HEK293 (cell line): Measurements from ENCODE around the gene FMN1.
A peak's percentile ranks its signal among the peaks of the same experiment; 100 is the strongest.

Experiments used
- CTCF ChIA-PET: fragments of 350-600 bp; formaldehyde crosslinking; extraction: SDS; loops from one replicate; lab custom pipeline; 2021; ENCODE audit warnings: antibody characterized with exemption; lab: Yijun Ruan, JAX
- POLR2A ChIA-PET: fragments of 300-600 bp; formaldehyde crosslinking; extraction: SDS; loops from one replicate; lab custom pipeline; 2020; ENCODE audit warnings: antibody characterized with exemption, inconsistent platforms; lab: Yijun Ruan, JAX
- H3K27ac ChIP-seq: fragments of 200-500 bp; sonication (Bioruptor generic); 2 replicates; pipeline ENCODE4 v1.5.1; 2014; ENCODE audit warnings: low read depth, low read length, control low read depth, inconsistent platforms; ENCODE audit errors: extremely low read depth
- H3K36me3 ChIP-seq, 2 experiments: fragments of 200-500 bp in 1 of 2; sonication (Bioruptor generic) in 1 of 2; 1 replicate in 1 of 2; 2 replicates in 1 of 2; pipeline ENCODE4 v1.5.1; 2014 to 2017; ENCODE audit warnings: inconsistent platforms in 2 of 2, low read length in 2 of 2; ENCODE audit not compliant: control insufficient read depth in 2 of 2, insufficient read depth in 1 of 2
- H3K4me1 ChIP-seq: fragments of 200-500 bp; sonication (Bioruptor generic); 2 replicates; pipeline ENCODE4 v1.5.1; 2014; ENCODE audit warnings: mild to moderate bottlenecking, low read length, inconsistent platforms; ENCODE audit not compliant: control insufficient read depth, insufficient read depth
- H3K4me3 ChIP-seq: 2 replicates; pipeline ENCODE4 v1.5.1; 2011; ENCODE audit warnings: low read depth, mild to moderate bottlenecking, control low read depth, low read length, moderate library complexity
- H3K9me3 ChIP-seq: fragments of 200-500 bp; sonication (Bioruptor generic); 2 replicates; pipeline ENCODE4 v1.5.1; 2014; ENCODE audit warnings: low read depth, low read length, inconsistent platforms; ENCODE audit not compliant: control insufficient read depth, insufficient read depth
- FEZF1 ChIP-seq: fragments of 450-650 bp; formaldehyde crosslinking; IDR thresholded peaks from 2 replicates; pipeline ENCODE4 v1.5.1; 2016; ENCODE audit warnings: missing biosample characterization, missing genetic modification characterization
- GFI1B ChIP-seq: fragments of 450-650 bp; formaldehyde crosslinking; IDR thresholded peaks from 2 replicates; pipeline ENCODE4 v1.5.1; 2016; ENCODE audit warnings: missing biosample characterization, missing genetic modification characterization
- GLI4 ChIP-seq: fragments of 450-650 bp; formaldehyde crosslinking; IDR thresholded peaks from 2 replicates; pipeline ENCODE4 v1.5.1; 2016; ENCODE audit warnings: missing biosample characterization, missing genetic modification characterization
- KLF9 ChIP-seq: fragments of 450-650 bp; formaldehyde crosslinking; IDR thresholded peaks from 2 replicates; pipeline ENCODE4 v1.5.1; 2016; ENCODE audit warnings: missing biosample characterization, missing genetic modification characterization, low read depth
- PRDM1 ChIP-seq: fragments of 450-650 bp; formaldehyde crosslinking; IDR thresholded peaks from 2 replicates; pipeline ENCODE4; 2016; ENCODE audit warnings: missing biosample characterization, missing genetic modification characterization
- SALL2 ChIP-seq: fragments of 450-650 bp; formaldehyde crosslinking; IDR thresholded peaks from 2 replicates; pipeline ENCODE4 v1.5.0; 2017; ENCODE audit warnings: missing biosample characterization, mild to moderate bottlenecking, missing genetic modification characterization, borderline replicate concordance
- SP7 ChIP-seq: fragments of 450-650 bp; formaldehyde crosslinking; IDR thresholded peaks from 2 replicates; pipeline ENCODE4 v1.5.1; 2016; ENCODE audit warnings: missing biosample characterization, missing genetic modification characterization
- TCF7L2 ChIP-seq: IDR thresholded peaks from 2 replicates; pipeline ENCODE4 v1.6.1; 2011; ENCODE audit warnings: low read depth, mild to moderate bottlenecking, inconsistent platforms, low read length, moderate library complexity, borderline replicate concordance
- ZBTB17 ChIP-seq: fragments of 450-650 bp; formaldehyde crosslinking; IDR thresholded peaks from 2 replicates; pipeline ENCODE4 v1.5.1; 2016; ENCODE audit warnings: missing biosample characterization, missing genetic modification characterization
- ZFHX2 ChIP-seq: fragments of 450-650 bp; formaldehyde crosslinking; conservative IDR thresholded peaks from 2 replicates; pipeline ENCODE4 v1.5.1; 2016; ENCODE audit warnings: missing biosample characterization, missing genetic modification characterization
- ZNF140 ChIP-seq: fragments of 450-650 bp; formaldehyde crosslinking; IDR thresholded peaks from 2 replicates; pipeline ENCODE4 v1.5.1; 2016; ENCODE audit warnings: missing biosample characterization, missing genetic modification characterization
- ZNF350 ChIP-seq: fragments of 450-650 bp; formaldehyde crosslinking; IDR thresholded peaks from 2 replicates; pipeline ENCODE4 v1.5.0; 2017; ENCODE audit warnings: missing biosample characterization, mild to moderate bottlenecking, missing genetic modification characterization
- ZNF404 ChIP-seq: fragments of 450-650 bp; formaldehyde crosslinking; IDR thresholded peaks from 2 replicates; pipeline ENCODE4 v1.5.1; 2017; ENCODE audit warnings: missing biosample characterization, missing genetic modification characterization
- ZNF585B ChIP-seq: fragments of 450-650 bp; formaldehyde crosslinking; IDR thresholded peaks from 2 replicates; pipeline ENCODE4 v1.5.1; 2016; ENCODE audit warnings: missing biosample characterization, missing genetic modification characterization
- ZNF596 ChIP-seq: fragments of 450-650 bp; IDR thresholded peaks from 2 replicates; pipeline ENCODE4 v1.5.0; 2018; ENCODE audit warnings: missing biosample characterization, mild to moderate bottlenecking, missing genetic modification characterization, moderate library complexity
- ZNF670 ChIP-seq: fragments of 450-650 bp; formaldehyde crosslinking; IDR thresholded peaks from 2 replicates; pipeline ENCODE4 v1.5.1; 2016; ENCODE audit warnings: missing biosample characterization, missing genetic modification characterization, low read depth
- ZNF701 ChIP-seq: fragments of 450-650 bp; formaldehyde crosslinking; IDR thresholded peaks from 2 replicates; pipeline ENCODE4 v1.5.1; 2016; ENCODE audit warnings: missing biosample characterization, missing genetic modification characterization
- ZNF776 ChIP-seq: fragments of 450-650 bp; formaldehyde crosslinking; IDR thresholded peaks from 2 replicates; pipeline ENCODE4 v1.5.0; 2017; ENCODE audit warnings: missing biosample characterization, missing genetic modification characterization, borderline replicate concordance
- ZNF843 ChIP-seq: fragments of 450-650 bp; formaldehyde crosslinking; IDR thresholded peaks from 2 replicates; pipeline ENCODE4 v1.5.1; 2016; ENCODE audit warnings: missing biosample characterization, missing genetic modification characterization
- ZSCAN23 ChIP-seq: fragments of 450-650 bp; formaldehyde crosslinking; IDR thresholded peaks from 2 replicates; pipeline ENCODE4 v1.5.1; 2016; ENCODE audit warnings: missing biosample characterization, missing genetic modification characterization
- ZSCAN30 ChIP-seq: fragments of 450-650 bp; IDR thresholded peaks from 2 replicates; pipeline ENCODE4 v1.5.1; 2018; ENCODE audit warnings: missing biosample characterization, mild to moderate bottlenecking, missing genetic modification characterization, moderate library complexity
- TF ChIP-seq, protein P1 (sequence below): fragments of 450-650 bp; formaldehyde crosslinking; IDR thresholded peaks from 2 replicates; pipeline ENCODE4 v1.5.1; 2016; ENCODE audit warnings: missing biosample characterization, missing genetic modification characterization, low read depth
- TF ChIP-seq, protein P2 (sequence below): fragments of 450-650 bp; formaldehyde crosslinking; IDR thresholded peaks from 2 replicates; pipeline ENCODE4 v1.5.1; 2016; ENCODE audit warnings: missing biosample characterization, missing genetic modification characterization
- TF ChIP-seq, protein P3 (sequence below): fragments of 450-650 bp; formaldehyde crosslinking; IDR thresholded peaks from 2 replicates; pipeline ENCODE4 v1.5.1; 2017; ENCODE audit warnings: missing biosample characterization, missing genetic modification characterization
- TF ChIP-seq, protein P4 (sequence below): fragments of 450-650 bp; formaldehyde crosslinking; IDR thresholded peaks from 2 replicates; pipeline ENCODE4 v1.5.1; 2016; ENCODE audit warnings: missing biosample characterization, missing genetic modification characterization

FMN1 gene

DNA sequence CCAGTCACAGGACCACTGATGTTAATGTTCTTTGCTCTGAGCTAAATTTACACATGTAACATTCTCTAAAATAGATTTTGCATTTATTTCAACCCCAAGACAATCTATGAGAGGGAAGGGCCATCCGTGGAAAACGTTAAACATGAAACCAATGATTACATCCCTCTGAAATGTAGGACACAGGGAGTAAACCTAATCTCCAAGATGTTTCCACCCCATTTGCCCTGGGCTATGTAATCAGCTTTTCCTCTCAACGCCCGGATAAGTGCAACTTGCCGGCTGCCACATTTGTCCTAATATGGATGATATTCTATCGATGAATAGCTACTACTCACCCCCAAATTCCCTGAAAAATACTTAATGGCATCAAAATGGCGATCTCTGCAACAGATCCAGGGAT lies 6.4 kb upstream of the FMN1 start (continued):
- TF ChIP-seq TCF7L2 (no peak), ZSCAN30 (no peak), GLI4 (tag by site-specific recombination) (no peak), SP7 (tag by site-specific recombination) (peak; percentile 80), ZBTB17 (peak; percentile 52)

DNA sequence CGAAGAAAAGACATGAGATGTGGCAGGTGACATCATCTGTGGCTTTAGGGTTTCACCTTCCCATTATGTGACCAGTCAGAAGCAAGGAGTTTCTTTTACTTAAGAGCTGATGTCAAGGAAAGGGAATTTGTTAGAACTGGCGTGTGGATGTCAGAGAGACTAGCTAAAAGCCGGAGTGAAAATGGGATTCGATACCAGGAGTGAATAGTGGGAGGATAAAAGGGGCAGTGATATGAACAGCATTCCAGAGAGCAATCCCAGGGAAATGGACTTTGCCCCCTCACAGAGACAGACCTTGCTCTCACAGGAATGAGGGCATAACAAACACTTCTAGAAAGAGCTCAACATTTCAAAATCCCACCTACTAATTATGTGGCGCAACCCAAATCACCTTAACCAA lies 5.9 kb upstream of the FMN1 start:
- no peak overlapping the region for H3K4me3 ChIP-seq
- POLR2A ChIA-PET = interaction anchor here (0.6 kb wide), 1 partner anchor 1769 kb away, joined by 3 read pairs; the partner anchor contains the start of gene AQR
- H3K27ac ChIP-seq = no peak overlapping the region
- TF ChIP-seq SALL2 (no peak), ZNF701 (tag by site-specific recombination) (no peak), ZNF350 (tag by site-specific recombination) (no peak), ZFHX2 (0 out of 2 replicates have a peak, but pooled peaks have one; percentile 14), PRDM1 (tag by site-specific recombination) (0 out of 2 replicates have a peak, but pooled peaks have one; percentile 9), FEZF1 (tag by site-specific recombination) (peak; percentile 76), ZSCAN23 (no peak)
- TF ChIP-seq, protein P1, sequence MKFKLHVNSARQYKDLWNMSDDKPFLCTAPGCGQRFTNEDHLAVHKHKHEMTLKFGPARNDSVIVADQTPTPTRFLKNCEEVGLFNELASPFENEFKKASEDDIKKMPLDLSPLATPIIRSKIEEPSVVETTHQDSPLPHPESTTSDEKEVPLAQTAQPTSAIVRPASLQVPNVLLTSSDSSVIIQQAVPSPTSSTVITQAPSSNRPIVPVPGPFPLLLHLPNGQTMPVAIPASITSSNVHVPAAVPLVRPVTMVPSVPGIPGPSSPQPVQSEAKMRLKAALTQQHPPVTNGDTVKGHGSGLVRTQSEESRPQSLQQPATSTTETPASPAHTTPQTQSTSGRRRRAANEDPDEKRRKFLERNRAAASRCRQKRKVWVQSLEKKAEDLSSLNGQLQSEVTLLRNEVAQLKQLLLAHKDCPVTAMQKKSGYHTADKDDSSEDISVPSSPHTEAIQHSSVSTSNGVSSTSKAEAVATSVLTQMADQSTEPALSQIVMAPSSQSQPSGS (tag by site-specific recombination) = peak; percentile 41; the same call in 1 of the 2 replicates
- TF ChIP-seq, protein P2, sequence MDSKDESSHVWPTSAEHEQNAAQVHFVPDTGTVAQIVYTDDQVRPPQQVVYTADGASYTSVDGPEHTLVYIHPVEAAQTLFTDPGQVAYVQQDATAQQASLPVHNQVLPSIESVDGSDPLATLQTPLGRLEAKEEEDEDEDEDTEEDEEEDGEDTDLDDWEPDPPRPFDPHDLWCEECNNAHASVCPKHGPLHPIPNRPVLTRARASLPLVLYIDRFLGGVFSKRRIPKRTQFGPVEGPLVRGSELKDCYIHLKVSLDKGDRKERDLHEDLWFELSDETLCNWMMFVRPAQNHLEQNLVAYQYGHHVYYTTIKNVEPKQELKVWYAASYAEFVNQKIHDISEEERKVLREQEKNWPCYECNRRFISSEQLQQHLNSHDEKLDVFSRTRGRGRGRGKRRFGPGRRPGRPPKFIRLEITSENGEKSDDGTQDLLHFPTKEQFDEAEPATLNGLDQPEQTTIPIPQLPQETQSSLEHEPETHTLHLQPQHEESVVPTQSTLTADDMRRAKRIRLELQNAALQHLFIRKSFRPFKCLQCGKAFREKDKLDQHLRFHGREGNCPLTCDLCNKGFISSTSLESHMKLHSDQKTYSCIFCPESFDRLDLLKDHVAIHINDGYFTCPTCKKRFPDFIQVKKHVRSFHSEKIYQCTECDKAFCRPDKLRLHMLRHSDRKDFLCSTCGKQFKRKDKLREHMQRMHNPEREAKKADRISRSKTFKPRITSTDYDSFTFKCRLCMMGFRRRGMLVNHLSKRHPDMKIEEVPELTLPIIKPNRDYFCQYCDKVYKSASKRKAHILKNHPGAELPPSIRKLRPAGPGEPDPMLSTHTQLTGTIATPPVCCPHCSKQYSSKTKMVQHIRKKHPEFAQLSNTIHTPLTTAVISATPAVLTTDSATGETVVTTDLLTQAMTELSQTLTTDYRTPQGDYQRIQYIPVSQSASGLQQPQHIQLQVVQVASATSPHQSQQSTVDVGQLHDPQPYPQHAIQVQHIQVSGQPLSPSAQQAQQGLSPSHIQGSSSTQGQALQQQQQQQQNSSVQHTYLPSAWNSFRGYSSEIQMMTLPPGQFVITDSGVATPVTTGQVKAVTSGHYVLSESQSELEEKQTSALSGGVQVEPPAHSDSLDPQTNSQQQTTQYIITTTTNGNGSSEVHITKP (tag by site-specific recombination) = peak; percentile 65
- H3K4me1 ChIP-seq = 0 out of 2 replicates have a peak, but pooled peaks cover 5% of the 10 kb centered on the region
- no peaks in the 10 kb centered on the region for H3K36me3 ChIP-seq
- no peaks in the 10 kb centered on the region for H3K9me3 ChIP-seq
- CTCF ChIA-PET = interaction anchor here (0.6 to 2.2 kb wide), 6 partner anchors 16 to 386 kb away, joined by 3 to 11 read pairs (median 3); no protein-coding TSS in a partner anchor

DNA sequence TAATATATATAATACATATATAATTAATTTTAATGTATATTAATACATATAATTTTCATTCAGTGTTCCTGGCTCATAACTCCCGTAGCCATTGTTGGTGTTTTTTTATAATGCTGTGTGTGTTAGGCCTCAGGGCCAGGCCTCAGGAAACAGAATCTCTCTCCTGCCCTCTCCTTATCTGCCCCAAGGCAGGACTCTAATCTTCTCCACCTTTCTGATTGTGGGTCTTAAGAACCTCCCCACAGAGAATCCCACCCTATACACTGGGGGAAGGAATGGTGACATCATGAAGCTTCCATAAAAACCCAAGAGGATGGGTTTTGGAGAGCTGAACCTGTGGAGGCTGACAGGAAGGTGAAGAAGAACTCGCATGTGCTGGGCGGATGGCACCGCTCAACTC lies 4.0 kb upstream of the FMN1 start:
- Histone ChIP-seq H3K36me3 (no peaks in the 10 kb centered on the region), H3K9me3 (no peaks in the 10 kb centered on the region), H3K4me3 (no peak overlapping the region), H3K27ac (no peak overlapping the region), H3K4me1 (peaks cover 7% of the 10 kb centered on the region; the same call in 1 of the 2 replicates)
- TF ChIP-seq ZNF670 (tag by site-specific recombination) = no peak
- POLR2A ChIA-PET = no interaction called here
- CTCF ChIA-PET = interaction anchor here (1.7 kb wide), 1 partner anchor 66 kb away, joined by 4 read pairs; no protein-coding TSS in a partner anchor

DNA sequence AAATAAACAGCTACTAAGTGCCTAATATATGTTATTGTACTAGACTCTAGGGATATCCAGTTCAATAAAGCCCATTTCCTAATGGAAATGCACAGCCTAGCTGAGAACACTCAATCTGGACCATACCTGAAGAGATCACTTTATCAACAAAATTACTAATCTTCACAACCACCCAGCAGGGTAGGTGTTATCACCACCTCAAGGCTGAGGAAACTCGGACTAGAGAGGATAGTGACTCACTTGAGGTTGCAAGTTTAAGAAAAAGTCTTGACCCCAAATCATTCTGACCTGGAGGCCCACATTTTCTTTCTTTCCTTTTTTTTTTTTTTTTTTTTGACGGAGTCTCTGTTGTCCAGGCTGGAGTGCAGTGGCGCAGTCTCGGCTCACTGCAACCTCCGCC lies 3.1 kb upstream of the FMN1 start:
- H3K4me1 ChIP-seq = peaks cover 7% of the 10 kb centered on the region; the same call in 1 of the 2 replicates
- H3K36me3 ChIP-seq = no peaks in the 10 kb centered on the region
- H3K4me3 ChIP-seq = no peak overlapping the region
- ChIA-PET CTCF (interaction anchor here (1.1 kb wide), 1 partner anchor 18 kb away, joined by 3 read pairs; no protein-coding TSS in a partner anchor), POLR2A (no interaction called here)
- H3K9me3 ChIP-seq = no peaks in the 10 kb centered on the region
- H3K27ac ChIP-seq = no peak overlapping the region
- TF ChIP-seq, protein P3, sequence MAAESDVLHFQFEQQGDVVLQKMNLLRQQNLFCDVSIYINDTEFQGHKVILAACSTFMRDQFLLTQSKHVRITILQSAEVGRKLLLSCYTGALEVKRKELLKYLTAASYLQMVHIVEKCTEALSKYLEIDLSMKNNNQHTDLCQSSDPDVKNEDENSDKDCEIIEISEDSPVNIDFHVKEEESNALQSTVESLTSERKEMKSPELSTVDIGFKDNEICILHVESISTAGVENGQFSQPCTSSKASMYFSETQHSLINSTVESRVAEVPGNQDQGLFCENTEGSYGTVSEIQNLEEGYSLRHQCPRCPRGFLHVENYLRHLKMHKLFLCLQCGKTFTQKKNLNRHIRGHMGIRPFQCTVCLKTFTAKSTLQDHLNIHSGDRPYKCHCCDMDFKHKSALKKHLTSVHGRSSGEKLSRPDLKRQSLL = no peak
- TF ChIP-seq ZNF404 (tag by site-specific recombination) (no peak), KLF9 (tag by site-specific recombination) (no peak), ZNF596 (tag by site-specific recombination) (no peak), GFI1B (tag by site-specific recombination) (no peak), ZNF776 (no peak), ZNF670 (tag by site-specific recombination) (no peak), ZNF585B (tag by site-specific recombination) (no peak), ZNF140 (no peak), ZNF843 (tag by site-specific recombination) (no peak)
- TF ChIP-seq, protein P4, sequence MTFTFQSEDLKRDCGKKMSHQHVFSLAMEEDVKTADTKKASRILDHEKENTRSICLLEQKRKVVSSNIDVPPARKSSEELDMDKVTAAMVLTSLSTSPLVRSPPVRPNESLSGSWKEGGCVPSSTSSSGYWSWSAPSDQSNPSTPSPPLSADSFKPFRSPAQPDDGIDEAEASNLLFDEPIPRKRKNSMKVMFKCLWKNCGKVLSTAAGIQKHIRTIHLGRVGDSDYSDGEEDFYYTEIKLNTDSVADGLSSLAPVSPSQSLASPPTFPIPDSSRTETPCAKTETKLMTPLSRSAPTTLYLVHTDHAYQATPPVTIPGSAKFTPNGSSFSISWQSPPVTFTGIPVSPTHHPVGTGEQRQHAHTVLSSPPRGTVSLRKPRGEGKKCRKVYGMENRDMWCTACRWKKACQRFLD (tag by site-specific recombination) = no peak
